ENCODE results near the gene CLTC. TPM values are rescaled to one million over a fixed set of nuclear protein-coding genes. Genes with fewer than 3 reads are reported as not detected.

Gene CLTC
- total and polyA plus RNA-seq, 2 of the 13 experiments (the other 11 are each of a cell fraction or from before 2014, with no cell fraction given), result 134 to 283 TPM

- TF ChIP-seq FOXP1 (IDR thresholded peaks at IDR 0.05) (no peak), FOXP1 (CRISPR knock-in tag; IDR thresholded peaks at IDR 0.05) (peak; percentile 96), PAWR (CRISPR knock-in tag; IDR thresholded peaks at IDR 0.05; ENCODE audit: borderline replicate concordance) (no peak), ETV5 (CRISPR knock-in tag; IDR thresholded peaks at IDR 0.05; ENCODE audit: borderline replicate concordance) (no peak), NKX3-1 (CRISPR knock-in tag; IDR thresholded peaks at IDR 0.05) (peak; percentile 58; the same call in 1 of the 2 replicates), XRCC5 (optimal IDR thresholded peaks at IDR 0.05; ENCODE audit: low read length) (no peak), ZFP36L1 (CRISPR knock-in tag; IDR thresholded peaks at IDR 0.05) (no peak), USF2 (IDR thresholded peaks at IDR 0.05; ENCODE audit: low read depth, low read length) (no peak), USF2 (CRISPR knock-in tag; IDR thresholded peaks at IDR 0.05; ENCODE audit: borderline replicate concordance) (no peak), CCAR2 (optimal IDR thresholded peaks at IDR 0.05; ENCODE audit: low read depth, low read length) (no peak), ZNF234 (CRISPR knock-in tag; conservative IDR thresholded peaks at IDR 0.05) (no peak), EP300 (IDR thresholded peaks at IDR 0.05; ENCODE audit: low read depth in 2 of 2, low read length in 2 of 2) (peak in 1 of 2 experiments; percentile 68; a peak in 2 of 4 replicates), EP300 (CRISPR knock-in tag; IDR thresholded peaks at IDR 0.05; ENCODE audit: borderline replicate concordance) (no peak), THAP8 (CRISPR knock-in tag; IDR thresholded peaks at IDR 0.05; ENCODE audit: borderline replicate concordance) (no peak), KLF6 (CRISPR knock-in tag; IDR thresholded peaks at IDR 0.05) (0 out of 2 replicates have a peak, but pooled peaks have one; percentile 34), ATF2 (CRISPR knock-in tag; IDR thresholded peaks at IDR 0.05) (peak; percentile 35; the same call in 1 of the 2 replicates), HNF4A (CRISPR knock-in tag; IDR thresholded peaks at IDR 0.05) (peak; percentile 48; the same call in 1 of the 2 replicates), LRRFIP1 (CRISPR knock-in tag; conservative IDR thresholded peaks at IDR 0.05) (no peak), ZBTB21 (CRISPR knock-in tag; IDR thresholded peaks at IDR 0.05) (no peak)
- TF ChIP-seq, protein P1, sequence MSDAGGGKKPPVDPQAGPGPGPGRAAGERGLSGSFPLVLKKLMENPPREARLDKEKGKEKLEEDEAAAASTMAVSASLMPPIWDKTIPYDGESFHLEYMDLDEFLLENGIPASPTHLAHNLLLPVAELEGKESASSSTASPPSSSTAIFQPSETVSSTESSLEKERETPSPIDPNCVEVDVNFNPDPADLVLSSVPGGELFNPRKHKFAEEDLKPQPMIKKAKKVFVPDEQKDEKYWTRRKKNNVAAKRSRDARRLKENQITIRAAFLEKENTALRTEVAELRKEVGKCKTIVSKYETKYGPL (CRISPR knock-in tag; IDR thresholded peaks at IDR 0.05), result peak; percentile 72; the same call in 1 of the 2 replicates
- TF ChIP-seq, protein P2, sequence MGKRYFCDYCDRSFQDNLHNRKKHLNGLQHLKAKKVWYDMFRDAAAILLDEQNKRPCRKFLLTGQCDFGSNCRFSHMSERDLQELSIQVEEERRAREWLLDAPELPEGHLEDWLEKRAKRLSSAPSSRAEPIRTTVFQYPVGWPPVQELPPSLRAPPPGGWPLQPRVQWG (CRISPR knock-in tag; IDR thresholded peaks at IDR 0.05; ENCODE audit: borderline replicate concordance, low read depth), result no peak
- TF ChIP-seq, protein P3, sequence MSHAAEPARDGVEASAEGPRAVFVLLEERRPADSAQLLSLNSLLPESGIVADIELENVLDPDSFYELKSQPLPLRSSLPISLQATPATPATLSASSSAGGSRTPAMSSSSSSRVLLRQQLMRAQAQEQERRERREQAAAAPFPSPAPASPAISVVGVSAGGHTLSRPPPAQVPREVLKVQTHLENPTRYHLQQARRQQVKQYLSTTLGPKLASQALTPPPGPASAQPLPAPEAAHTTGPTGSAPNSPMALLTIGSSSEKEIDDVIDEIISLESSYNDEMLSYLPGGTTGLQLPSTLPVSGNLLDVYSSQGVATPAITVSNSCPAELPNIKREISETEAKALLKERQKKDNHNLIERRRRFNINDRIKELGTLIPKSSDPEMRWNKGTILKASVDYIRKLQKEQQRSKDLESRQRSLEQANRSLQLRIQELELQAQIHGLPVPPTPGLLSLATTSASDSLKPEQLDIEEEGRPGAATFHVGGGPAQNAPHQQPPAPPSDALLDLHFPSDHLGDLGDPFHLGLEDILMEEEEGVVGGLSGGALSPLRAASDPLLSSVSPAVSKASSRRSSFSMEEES (CRISPR knock-in tag; IDR thresholded peaks at IDR 0.05), result no peak
These were observed 106.0 kb downstream of the CLTC start (continued) for GRCh38 chr17:59725691-59726090.
